NCI-H1105 (cell line): ENCODE results near the gene SULT6B1.

ENCODE experiments used
- DNase-seq: peaks from one replicate; lab custom pipeline; 2025; lab: John Stamatoyannopoulos, UW

Gene SULT6B1

DNA sequence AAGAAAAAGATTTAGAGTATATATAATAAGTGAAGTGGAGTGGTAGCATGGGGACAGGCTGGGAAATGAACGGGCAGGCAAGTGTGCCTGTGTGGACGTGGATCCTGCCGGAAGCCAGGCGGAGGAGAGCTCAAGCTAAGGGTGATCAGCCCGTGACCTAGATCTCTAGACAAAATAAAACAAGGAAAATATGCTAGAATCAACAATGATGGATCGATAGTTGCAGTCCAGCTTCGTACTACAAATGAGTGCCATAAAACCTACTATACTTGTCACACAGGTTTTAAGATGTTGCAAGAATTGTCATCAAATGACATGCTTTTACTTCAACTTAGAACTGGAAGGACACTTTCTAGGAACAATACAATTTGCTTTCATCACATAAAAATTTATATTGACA, 40.1 kb downstream of the SULT6B1 start:
- no peak for DNase-seq

DNA sequence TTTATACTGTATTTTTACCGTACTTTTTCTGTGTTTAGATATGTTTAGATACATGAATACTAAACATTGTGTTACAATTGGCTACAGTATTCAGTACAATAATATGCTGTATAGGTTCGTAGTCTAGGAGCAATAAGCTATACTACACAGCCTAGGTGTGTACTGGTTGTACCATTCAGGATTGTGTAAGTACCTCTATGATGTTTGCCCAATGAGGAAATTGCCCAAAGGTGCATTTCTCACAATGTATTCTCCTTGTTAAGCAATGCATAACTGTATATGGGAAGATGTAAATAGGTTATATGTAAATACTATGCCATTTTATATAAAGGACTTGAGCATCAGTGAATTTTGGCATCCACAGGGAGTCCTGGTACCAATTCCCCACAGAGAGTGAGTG, 42.4 kb downstream of the SULT6B1 start:
- no peak for DNase-seq

DNA sequence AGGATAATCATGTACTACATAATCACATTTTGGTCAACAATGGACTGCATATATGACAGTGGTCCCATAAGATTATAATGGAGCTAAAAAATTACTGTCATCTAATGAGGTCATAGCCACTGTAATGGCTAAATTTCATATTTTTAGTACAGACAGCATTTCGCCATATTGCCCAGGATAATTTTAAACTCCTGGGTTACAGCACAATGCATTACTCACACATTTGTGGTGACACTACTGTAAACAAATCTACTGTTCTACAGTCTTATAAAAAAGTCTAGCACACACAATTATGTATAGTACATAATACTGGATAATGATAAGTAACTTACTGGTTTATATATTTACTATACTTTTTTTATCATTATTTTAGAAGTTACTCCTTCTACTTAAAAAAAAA, 44.5 kb downstream of the SULT6B1 start:
- no peak for DNase-seq

DNA sequence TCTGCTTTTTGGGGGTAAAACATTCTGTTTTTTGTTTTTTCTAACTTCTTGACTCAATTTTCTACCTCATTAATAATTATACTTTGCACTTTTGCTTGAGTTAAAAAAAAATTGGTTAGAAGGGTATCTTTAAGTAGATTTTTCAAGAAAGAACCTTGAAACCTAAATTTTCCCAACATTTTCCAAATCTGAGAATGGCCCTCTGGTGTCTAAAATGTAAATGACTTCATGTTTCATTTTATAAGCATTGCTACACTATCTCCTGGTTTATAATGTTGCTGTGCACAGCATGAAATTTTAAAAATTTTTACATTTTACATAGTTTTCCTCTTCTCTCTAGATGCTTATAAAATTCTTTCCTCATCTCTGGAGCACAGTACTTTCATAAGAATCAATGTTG, 45.9 kb downstream of the SULT6B1 start:
- DNase-seq: no peak

DNA sequence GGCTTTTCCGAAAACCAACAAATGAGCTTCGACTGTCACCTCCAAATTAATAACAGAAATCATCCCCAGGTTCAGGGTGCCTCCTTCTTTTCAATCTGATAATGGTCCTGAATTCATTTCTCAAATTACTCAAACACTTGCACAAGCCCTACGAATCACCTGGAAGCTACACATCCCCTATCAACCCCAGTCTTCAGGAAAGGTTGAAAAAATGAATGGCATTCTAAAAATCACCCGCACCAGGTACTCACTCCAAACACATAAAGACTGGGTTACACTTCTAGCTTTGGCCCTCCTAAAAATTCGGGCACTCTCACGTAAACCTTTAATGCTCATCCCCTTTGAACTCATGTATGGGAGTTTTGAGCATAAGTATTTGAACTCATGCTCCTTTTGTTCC, 55.6 kb downstream of the SULT6B1 start:
- DNase-seq: no peak

DNA sequence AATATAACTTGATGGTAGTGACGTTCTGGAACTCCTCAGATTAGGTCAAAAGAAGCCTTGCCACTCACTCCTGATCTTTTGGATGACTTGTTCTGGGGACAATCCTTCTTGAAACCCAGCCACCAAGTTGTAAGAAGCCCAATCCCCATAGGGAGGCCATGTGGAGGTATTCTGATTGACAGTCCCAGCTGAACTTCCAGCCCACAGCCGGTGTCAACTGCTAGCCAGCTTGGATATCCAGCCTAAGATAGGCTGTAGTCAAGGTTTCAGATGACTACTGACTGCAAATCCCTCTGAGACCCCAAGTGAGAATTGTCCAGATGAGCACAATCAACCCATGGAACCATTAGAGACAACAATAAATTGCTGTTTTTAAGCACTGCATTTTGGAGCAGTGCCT, 63.1 kb downstream of the SULT6B1 start:
- no peak for DNase-seq

DNA sequence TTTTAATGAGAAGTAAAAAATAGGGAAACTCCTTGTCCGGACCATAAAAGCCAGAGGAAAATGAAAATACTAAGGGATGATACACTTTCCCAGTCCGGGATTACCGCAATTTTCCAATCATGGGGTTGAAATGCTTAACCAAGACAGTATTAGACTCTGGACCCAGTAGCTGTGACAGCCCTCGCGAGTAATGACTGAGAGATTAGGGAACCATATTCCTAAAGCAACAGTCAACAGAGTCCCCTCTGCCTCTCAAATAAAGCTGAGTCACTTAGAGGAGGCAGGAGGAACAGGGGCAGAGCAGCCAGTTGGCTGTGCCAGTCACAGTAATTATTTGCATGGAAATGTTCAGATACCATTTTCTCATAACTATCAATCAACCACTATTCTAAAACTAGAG, 69.3 kb downstream of the SULT6B1 start:
- no peak for DNase-seq
